Nephron progenitor cell (in vitro differentiated cells): ENCODE results near the gene PGLYRP4.
"Not testable (repeated sequence)": the region's sequence is repeated elsewhere in the genome, so short reads cannot be mapped to it uniquely, and the experiment has no call there.

ENCODE experiments used
- DNase-seq: peaks from one replicate; pipeline ENCODE4 v3.0.0; 2021
- H3K27ac Mint-ChIP-seq: 2 replicates; pipeline ENCODE4 v1.8.0; 2021; ENCODE audit warnings: mild to moderate bottlenecking, moderate library complexity, mixed read lengths
- H3K27me3 Mint-ChIP-seq: 2 replicates; pipeline ENCODE4 v1.8.0; 2021; ENCODE audit warnings: mild to moderate bottlenecking, low read depth, mixed read lengths; ENCODE audit not compliant: poor library complexity
- H3K36me3 Mint-ChIP-seq: 2 replicates; pipeline ENCODE4 v1.8.0; 2021; ENCODE audit warnings: low read depth, mixed read lengths
- H3K4me1 Mint-ChIP-seq: 2 replicates; pipeline ENCODE4 v1.8.0; 2021; ENCODE audit warnings: mixed read lengths
- H3K4me3 Mint-ChIP-seq: 2 replicates; pipeline ENCODE4 v1.8.0; 2021; ENCODE audit warnings: mild to moderate bottlenecking, moderate library complexity, mixed read lengths
- H3K9me3 Mint-ChIP-seq: 2 replicates; pipeline ENCODE4 v1.8.0; 2021; ENCODE audit warnings: mild to moderate bottlenecking, moderate library complexity, mixed read lengths
- CTCF ChIP-seq: fragments of 200-600 bp; sonication (generic); IDR thresholded peaks from 2 replicates; pipeline ENCODE4 v1.5.0; 2021; ENCODE audit warnings: antibody characterized with exemption

The PGLYRP4 gene

DNA sequence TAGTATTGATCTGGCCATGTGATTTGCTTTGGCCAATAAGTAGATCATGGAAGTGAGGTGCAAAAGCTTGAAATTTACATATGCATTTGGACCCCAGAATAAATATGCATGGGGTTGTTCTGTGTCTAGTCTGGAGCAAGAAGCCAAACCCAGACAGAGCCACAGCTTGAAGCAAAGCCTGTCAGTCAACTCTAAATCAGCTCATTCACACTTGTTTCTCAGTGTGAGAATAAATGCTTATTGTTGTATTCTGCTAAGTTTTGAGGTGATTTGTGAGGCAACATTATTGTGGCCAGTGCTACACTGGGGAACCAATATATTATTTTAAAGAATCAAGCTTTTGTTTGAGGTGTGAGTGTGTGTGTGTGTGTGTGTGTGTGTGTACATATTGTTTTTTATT, 23.7 kb downstream of the PGLYRP4 start:
- peaks cover 77% of the 10 kb centered on the region for H3K9me3 Mint-ChIP-seq
- H3K4me3 Mint-ChIP-seq: no peak overlapping the region
- peaks cover 3% of the 10 kb centered on the region for H3K27me3 Mint-ChIP-seq
- no peak overlapping the region for H3K27ac Mint-ChIP-seq
- no peaks in the 10 kb centered on the region for H3K36me3 Mint-ChIP-seq
- H3K4me1 Mint-ChIP-seq: no peaks in the 10 kb centered on the region
- no peak for DNase-seq
- no peak for TF ChIP-seq CTCF

GRCh38 chr1:153322568-153322967, 26.1 kb downstream of the PGLYRP4 start:
- Mint-ChIP-seq H3K27ac (no peak overlapping the region), H3K27me3 (peaks cover 13% of the 10 kb centered on the region), H3K9me3 (peaks cover 64% of the 10 kb centered on the region), H3K4me3 (no peak overlapping the region), H3K36me3 (no peaks in the 10 kb centered on the region), H3K4me1 (no peaks in the 10 kb centered on the region)
- TF ChIP-seq CTCF: no peak
- no peak for DNase-seq

- Mint-ChIP-seq H3K9me3 (peaks cover 64% of the 10 kb centered on the region), H3K27me3 (peaks cover 29% of the 10 kb centered on the region)
- not testable (repeated sequence) for H3K36me3 Mint-ChIP-seq, H3K4me1 Mint-ChIP-seq, DNase-seq, H3K4me3 Mint-ChIP-seq, H3K27ac Mint-ChIP-seq
Observed at GRCh38 chr1:153318145-153318544, 30.5 kb downstream of the PGLYRP4 start.

- not testable (repeated sequence) for H3K4me1 Mint-ChIP-seq, H3K36me3 Mint-ChIP-seq, DNase-seq, H3K4me3 Mint-ChIP-seq, H3K27ac Mint-ChIP-seq
- H3K27me3 Mint-ChIP-seq: peaks cover 31% of the 10 kb centered on the region
- peaks cover 56% of the 10 kb centered on the region for H3K9me3 Mint-ChIP-seq
Observed at GRCh38 chr1:153316013-153316412, 32.6 kb downstream of the PGLYRP4 start.

DNA sequence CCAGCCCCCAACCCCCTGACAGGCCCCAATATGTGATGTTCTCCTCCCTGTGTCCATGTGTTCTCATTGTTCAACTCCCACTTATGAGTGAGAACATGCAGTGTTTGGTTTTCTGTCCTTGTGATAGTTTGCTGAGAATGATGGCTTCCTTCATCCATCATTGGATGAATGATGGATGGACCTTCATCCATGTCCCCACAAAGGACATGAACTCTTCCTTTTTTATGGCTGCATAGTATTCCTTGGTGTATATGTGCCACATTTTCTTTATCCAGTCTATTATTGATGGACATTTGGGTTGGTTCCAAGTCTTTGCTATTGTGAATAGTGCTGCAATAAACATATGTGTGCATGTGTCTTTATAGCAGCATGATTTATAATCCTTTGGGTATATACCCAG, 34.3 kb downstream of the PGLYRP4 start:
- H3K27ac Mint-ChIP-seq: not testable (repeated sequence)

DNA sequence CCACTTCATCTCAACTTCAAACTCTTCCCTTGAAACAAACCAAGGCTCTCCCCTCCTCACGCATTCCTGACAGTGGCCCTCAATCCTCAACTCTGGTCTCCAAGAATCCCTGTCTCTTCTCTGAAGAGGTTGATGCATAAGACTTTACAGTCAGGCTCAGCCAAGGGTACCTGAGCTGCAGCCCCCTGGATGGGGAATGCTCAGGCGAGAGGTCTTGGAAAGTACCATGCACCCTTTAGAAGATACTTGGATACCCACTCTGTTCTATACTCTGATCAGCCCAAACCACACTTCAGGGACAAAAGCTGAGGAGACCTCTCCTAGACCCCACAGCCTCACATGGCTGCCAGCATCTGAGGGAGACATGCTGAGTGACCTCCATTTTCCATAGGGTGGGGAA, 35.4 kb downstream of the PGLYRP4 start:
- Mint-ChIP-seq H3K4me3 (no peak overlapping the region), H3K4me1 (no peaks in the 10 kb centered on the region), H3K9me3 (peaks cover 54% of the 10 kb centered on the region), H3K27me3 (peaks cover 24% of the 10 kb centered on the region), H3K36me3 (no peaks in the 10 kb centered on the region), H3K27ac (no peak overlapping the region)
- TF ChIP-seq CTCF: no peak
- DNase-seq: no peak

More for the DNA sequence above, 34.3 kb downstream of the PGLYRP4 start:
- H3K4me1 Mint-ChIP-seq, DNase-seq, H3K36me3 Mint-ChIP-seq, H3K4me3 Mint-ChIP-seq: not testable (repeated sequence)
- Mint-ChIP-seq H3K27me3 (peaks cover 28% of the 10 kb centered on the region), H3K9me3 (peaks cover 46% of the 10 kb centered on the region)

DNA sequence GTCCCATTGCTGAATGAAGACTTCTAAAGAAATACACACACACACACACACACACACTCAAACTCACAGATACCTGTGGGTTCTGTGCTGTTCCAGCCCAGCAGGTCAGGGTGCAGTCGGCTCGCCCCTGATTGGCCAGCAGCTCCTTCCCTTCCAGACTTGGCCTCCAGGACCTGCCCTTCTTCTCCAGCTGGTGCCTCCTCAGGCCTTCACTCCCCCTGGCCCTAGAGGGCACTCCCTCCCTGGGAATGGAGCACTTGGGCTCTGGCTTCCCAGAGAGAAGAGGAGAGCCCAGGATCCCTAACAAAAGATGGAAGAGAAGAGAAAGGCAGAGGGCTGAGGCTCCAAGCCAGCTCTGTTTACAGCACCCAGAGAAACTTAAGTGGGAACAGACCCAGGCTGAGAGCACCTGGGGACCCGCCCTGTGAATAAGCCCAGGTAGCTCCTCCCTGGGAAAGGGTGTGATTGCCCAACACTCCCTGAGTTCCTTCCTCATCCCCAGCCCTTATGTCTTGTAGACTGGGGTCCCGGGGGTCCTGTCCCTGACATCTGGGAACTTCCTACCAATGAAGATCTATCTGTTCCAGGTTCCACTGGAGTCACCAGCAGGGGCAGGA, 36.0 kb downstream of the PGLYRP4 start, which contains the start of gene PGLYRP3:
PGLYRP3 (minus strand) TSS at position 383 of the 617 bp plus-strand sequence. CDS start 2,287 bp downstream, outside the sequence.
- no peaks in the 10 kb centered on the region for H3K4me1 Mint-ChIP-seq
- no peaks in the 10 kb centered on the region for H3K36me3 Mint-ChIP-seq
- TF ChIP-seq CTCF: no peak
- no peak within 1 kb of the TSS for H3K4me3 Mint-ChIP-seq
- no peak for DNase-seq
- no peak within 1 kb of the TSS for H3K27ac Mint-ChIP-seq
- peaks cover 55% of the 10 kb centered on the region for H3K9me3 Mint-ChIP-seq
- H3K27me3 Mint-ChIP-seq: peaks cover 19% of the 10 kb centered on the region
